WTC11 (cell line): ENCODE measurements around the gene ASGR1.

Experiments
- CBFB ChIP-seq: sonication (generic); formaldehyde crosslinking; IDR thresholded peaks from 2 replicates; pipeline ENCODE4 v1.8.1; 2022; ENCODE audit warnings: mild to moderate bottlenecking, low read depth, missing genetic modification reagents
- ELF4 ChIP-seq: sonication (generic); formaldehyde crosslinking; IDR thresholded peaks from 2 replicates; pipeline ENCODE4 v1.8.1; 2022; ENCODE audit warnings: low read depth, mild to moderate bottlenecking, moderate library complexity, missing genetic modification reagents
- ESRRA ChIP-seq: sonication (generic); formaldehyde crosslinking; IDR thresholded peaks from 2 replicates; pipeline ENCODE4 v1.8.1; 2022; ENCODE audit warnings: mild to moderate bottlenecking, missing genetic modification reagents, borderline replicate concordance
- FOXP1 ChIP-seq: sonication (generic); formaldehyde crosslinking; IDR thresholded peaks from 2 replicates; pipeline ENCODE4 v1.8.0; 2022; ENCODE audit warnings: missing genetic modification reagents, mild to moderate bottlenecking, moderate library complexity, borderline replicate concordance
- GABPB1 ChIP-seq: sonication (generic); formaldehyde crosslinking; IDR thresholded peaks from 2 replicates; pipeline ENCODE4 v1.8.1; 2023; ENCODE audit warnings: mild to moderate bottlenecking, missing genetic modification reagents
- KAT7 ChIP-seq: sonication (generic); formaldehyde crosslinking; IDR thresholded peaks from 2 replicates; pipeline ENCODE4 v1.8.1; 2023; ENCODE audit warnings: missing genetic modification reagents, mild to moderate bottlenecking, borderline replicate concordance
- NFATC4 ChIP-seq: fragments of 250-450 bp; sonication (Bioruptor Pico); IDR thresholded peaks from 2 replicates; pipeline ENCODE4 v1.9.0; 2021; ENCODE audit warnings: mild to moderate bottlenecking
- ZNF121 ChIP-seq: sonication (generic); formaldehyde crosslinking; IDR thresholded peaks from 2 replicates; pipeline ENCODE4 v1.8.0; 2023; ENCODE audit warnings: missing genetic modification reagents
- ZNF671 ChIP-seq: fragments of 250-450 bp; sonication (Bioruptor Pico); IDR thresholded peaks from 2 replicates; pipeline ENCODE4 v1.8.0; 2021; ENCODE audit warnings: mild to moderate bottlenecking
- TF ChIP-seq, protein P1 (sequence below): fragments of 200-600 bp; IDR thresholded peaks from 2 replicates; pipeline ENCODE4 v1.8.0; 2022; ENCODE audit warnings: antibody characterized with exemption
- TF ChIP-seq, protein P2 (sequence below): sonication (generic); formaldehyde crosslinking; IDR thresholded peaks from 2 replicates; pipeline ENCODE4 v1.8.1; 2022; ENCODE audit warnings: missing genetic modification reagents, borderline replicate concordance
- TF ChIP-seq, protein P3 (sequence below): sonication (generic); formaldehyde crosslinking; conservative IDR thresholded peaks from 2 replicates; pipeline ENCODE4 v1.8.1; 2022; ENCODE audit warnings: mild to moderate bottlenecking, missing genetic modification reagents
- TF ChIP-seq, protein P4 (sequence below): fragments of 250-450 bp; sonication (Bioruptor Pico); IDR thresholded peaks from 2 replicates; pipeline ENCODE4 v1.8.0; 2021; ENCODE audit warnings: mild to moderate bottlenecking

DNA sequence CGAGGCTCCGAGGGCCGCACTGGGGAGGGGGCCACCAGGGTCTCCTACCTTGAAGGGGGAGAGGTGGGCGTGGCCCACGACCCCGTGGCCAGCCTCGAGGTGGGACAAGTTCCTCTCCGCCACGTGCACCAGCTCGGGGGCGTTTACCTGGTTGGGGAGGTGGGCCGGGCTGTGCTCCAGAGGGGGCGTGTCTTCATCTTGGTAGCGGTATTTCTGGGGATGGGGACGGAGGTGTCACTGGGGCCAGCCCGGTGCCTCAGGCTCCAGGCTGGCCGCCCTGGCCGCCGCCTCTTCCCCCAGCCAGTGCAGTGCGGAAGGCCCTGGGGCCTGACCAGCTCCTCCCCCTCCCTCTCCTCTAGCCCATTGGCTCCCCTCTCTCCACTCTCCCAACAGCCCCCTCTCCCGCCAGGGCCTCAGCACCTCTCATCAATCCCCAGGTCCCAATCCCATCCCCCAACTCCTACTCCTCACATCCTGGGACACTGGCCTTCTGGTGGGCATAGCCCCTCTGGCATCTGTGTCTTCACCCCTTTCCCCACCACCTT lies 28.9 kb upstream of the ASGR1 start:
- TF ChIP-seq ELF4, result no peak
- TF ChIP-seq FOXP1 (CRISPR knock-in tag), result no peak
- TF ChIP-seq, protein P1, sequence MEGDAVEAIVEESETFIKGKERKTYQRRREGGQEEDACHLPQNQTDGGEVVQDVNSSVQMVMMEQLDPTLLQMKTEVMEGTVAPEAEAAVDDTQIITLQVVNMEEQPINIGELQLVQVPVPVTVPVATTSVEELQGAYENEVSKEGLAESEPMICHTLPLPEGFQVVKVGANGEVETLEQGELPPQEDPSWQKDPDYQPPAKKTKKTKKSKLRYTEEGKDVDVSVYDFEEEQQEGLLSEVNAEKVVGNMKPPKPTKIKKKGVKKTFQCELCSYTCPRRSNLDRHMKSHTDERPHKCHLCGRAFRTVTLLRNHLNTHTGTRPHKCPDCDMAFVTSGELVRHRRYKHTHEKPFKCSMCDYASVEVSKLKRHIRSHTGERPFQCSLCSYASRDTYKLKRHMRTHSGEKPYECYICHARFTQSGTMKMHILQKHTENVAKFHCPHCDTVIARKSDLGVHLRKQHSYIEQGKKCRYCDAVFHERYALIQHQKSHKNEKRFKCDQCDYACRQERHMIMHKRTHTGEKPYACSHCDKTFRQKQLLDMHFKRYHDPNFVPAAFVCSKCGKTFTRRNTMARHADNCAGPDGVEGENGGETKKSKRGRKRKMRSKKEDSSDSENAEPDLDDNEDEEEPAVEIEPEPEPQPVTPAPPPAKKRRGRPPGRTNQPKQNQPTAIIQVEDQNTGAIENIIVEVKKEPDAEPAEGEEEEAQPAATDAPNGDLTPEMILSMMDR, result no peak
- TF ChIP-seq, protein P2, sequence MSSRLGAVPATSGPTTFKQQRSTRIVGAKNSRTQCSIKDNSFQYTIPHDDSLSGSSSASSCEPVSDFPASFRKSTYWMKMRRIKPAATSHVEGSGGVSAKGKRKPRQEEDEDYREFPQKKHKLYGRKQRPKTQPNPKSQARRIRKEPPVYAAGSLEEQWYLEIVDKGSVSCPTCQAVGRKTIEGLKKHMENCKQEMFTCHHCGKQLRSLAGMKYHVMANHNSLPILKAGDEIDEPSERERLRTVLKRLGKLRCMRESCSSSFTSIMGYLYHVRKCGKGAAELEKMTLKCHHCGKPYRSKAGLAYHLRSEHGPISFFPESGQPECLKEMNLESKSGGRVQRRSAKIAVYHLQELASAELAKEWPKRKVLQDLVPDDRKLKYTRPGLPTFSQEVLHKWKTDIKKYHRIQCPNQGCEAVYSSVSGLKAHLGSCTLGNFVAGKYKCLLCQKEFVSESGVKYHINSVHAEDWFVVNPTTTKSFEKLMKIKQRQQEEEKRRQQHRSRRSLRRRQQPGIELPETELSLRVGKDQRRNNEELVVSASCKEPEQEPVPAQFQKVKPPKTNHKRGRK, result no peak
- no peak for TF ChIP-seq ESRRA
- no peak for TF ChIP-seq GABPB1 (CRISPR knock-in tag)
- TF ChIP-seq ZNF121 (CRISPR knock-in tag), result no peak
- TF ChIP-seq, protein P3, sequence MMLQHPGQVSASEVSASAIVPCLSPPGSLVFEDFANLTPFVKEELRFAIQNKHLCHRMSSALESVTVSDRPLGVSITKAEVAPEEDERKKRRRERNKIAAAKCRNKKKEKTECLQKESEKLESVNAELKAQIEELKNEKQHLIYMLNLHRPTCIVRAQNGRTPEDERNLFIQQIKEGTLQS, result no peak
- TF ChIP-seq ZNF671, result no peak
- no peak for TF ChIP-seq CBFB (CRISPR knock-in tag)
- TF ChIP-seq, protein P4, sequence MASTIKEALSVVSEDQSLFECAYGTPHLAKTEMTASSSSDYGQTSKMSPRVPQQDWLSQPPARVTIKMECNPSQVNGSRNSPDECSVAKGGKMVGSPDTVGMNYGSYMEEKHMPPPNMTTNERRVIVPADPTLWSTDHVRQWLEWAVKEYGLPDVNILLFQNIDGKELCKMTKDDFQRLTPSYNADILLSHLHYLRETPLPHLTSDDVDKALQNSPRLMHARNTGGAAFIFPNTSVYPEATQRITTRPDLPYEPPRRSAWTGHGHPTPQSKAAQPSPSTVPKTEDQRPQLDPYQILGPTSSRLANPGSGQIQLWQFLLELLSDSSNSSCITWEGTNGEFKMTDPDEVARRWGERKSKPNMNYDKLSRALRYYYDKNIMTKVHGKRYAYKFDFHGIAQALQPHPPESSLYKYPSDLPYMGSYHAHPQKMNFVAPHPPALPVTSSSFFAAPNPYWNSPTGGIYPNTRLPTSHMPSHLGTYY (CRISPR knock-in tag), result peak; percentile 30; the same call in 1 of the 2 replicates
- no peak for TF ChIP-seq NFATC4 (CRISPR knock-in tag)
- no peak for TF ChIP-seq KAT7 (CRISPR knock-in tag)
